Activated CD4-positive, alpha-beta T cell treated with anti-CD3 and anti-CD28 coated beads for 48 hours (primary cell): ENCODE measurements around the gene KLHL2.

Source experiments
- DNase-seq: peaks from one replicate; pipeline ENCODE4 v3.0.0-alpha.2; 2020

The KLHL2 gene

DNA sequence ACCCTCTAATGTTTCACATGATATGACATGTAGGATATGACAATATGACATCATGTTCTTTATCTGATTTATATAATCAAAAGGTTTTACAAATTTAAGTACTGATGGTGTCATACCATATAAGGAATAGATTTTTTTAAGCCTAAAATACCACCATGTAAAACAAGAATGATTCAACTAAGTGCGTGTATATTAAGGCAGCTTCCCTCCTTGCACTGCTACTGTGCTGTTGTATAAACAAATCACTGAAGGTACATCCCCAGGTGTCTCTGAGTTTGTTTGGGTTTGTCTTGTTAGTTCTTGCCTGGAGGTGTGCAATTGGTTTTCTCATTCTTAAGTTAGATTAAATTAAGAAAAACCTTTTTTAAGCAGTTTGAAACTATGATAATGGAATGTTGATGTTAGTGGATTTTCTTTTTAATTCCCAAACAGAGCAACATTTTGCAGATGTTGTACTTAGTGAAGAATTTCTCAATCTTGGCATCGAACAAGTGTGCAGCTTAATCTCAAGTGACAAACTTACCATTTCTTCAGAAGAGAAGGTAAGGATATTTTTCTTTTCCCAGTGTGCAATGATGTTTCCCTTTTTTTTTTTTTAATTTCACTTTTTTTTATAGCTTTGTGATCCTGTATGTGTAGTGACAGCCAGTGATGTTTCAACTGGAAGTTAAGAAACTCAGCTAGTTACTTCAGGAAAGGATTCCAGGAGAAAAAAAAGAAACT, 86.7 kb downstream of the KLHL2 start:
- DNase-seq: no peak

DNA sequence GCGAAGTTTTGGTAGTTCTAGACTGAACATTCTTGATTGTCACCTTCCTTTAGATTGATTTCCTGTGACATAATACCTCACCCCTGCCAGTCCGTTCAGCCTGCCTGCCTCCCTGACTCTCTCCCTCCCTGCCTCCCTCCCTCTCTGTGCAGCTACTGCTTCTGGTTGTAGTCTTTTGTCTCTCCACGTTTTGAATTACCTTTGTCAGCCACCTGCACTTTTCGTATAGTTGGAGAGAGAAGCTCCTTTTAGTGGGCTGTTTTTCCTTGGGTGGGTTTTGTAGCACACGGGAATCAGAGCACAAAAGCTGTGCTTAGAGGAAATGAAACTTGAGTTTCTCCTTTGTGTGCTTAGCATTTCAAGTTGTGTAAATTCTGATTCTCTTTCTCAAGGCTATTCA, 87.5 kb downstream of the KLHL2 start:
- DNase-seq: no peak

DNA sequence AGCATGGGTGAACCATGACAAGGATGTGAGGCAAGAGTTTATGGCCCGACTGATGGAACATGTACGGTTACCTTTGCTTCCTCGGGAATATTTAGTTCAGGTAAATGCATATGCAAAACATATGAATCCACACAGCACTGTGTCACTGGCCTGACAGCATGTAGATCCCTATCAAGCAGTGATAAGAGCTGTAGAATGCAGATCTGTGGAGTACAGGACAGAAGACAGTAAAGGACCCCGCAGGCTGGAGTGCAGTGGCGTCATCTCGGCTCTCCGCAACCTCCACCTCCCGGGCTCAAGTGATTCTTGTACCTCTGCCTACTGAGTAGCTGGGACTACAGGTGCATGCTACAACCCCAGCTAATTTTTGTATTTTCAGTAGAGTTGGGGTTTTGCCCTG, 90.3 kb downstream of the KLHL2 start:
- no peak for DNase-seq

DNA sequence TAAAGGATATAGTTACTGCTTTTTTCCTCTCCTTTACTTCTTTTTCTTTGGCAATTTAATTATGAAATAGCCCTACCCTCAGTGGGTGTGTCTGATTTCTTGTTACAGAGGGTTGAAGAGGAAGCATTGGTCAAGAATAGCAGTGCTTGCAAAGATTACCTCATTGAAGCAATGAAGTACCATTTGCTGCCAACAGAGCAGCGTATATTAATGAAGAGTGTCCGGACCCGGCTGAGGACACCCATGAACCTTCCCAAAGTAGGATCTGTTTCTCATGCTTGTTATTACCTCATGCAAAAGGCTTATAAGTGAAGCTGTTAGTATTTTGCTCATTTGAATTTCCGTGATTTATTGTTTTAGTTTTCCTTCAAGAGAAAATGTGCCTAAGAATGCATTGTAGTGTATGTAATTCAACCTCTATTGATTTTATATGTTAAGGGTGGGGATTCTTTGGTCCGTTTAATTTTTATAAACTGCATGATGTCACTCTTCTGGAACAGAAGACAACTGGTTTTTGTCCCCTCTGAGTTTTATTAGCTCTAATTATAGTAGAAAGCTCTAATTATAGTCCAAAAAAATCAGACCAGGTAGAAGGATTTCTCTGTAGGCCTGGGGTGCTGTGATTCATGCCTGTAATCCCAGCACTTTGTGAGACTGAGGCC, 92.2 kb downstream of the KLHL2 start:
- DNase-seq: no peak

DNA sequence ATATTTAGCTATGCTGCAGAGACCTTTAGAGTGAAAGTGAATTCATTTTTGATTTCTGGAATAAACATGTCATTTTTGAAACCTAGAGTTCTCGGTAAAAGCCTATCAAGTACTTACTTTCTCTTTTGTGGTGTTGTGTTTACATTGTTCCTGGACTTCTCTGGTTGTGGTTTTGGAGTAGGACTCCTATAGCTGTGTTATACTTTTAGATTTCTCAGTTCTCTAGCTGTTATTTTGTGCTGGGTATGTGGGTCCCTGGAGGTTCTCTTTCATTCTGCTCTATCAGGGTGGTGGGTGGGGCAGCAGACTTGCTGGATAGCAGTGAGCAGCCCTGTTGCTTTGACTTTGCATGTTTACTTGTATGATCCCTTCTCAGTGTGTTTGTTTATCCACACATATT, 94.5 kb downstream of the KLHL2 start:
- DNase-seq: no peak

DNA sequence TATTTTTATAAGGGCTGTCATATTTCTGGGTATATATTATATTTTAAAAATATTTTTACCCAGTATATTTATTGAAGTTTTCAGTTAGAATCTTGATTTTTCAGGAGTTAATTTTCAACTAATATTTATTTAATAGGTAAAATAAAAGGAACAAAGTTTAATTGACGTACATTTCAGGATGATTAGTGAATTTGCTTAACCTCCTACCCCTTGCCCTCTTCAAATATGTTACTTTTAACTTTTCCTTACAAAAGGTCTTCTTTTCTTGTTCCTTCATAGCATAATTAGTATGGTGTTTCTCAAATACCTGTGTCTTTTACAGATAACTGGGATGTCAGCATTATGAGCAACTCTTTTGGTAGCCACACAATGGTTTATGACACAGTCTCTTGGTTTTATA, 95.3 kb downstream of the KLHL2 start:
- DNase-seq: no peak

DNA sequence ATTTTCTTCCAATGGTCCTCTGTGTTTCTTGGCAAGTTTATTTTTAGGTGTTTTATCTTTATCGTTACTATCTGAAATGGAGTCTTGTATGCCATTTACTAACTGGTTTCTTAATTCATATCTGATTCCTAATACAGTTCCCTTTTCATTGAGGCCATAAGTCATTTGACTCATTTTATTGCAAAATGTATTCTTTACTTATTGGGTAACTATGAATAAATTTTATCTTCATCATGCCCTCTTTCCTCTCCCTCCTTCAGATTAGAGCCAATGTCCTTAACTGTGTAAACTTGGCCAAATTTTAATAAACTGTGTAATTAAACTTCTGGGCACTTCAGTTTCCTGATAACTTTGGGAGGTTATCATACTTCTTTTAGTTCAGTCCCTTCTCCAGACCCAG, 100.8 kb downstream of the KLHL2 start:
- no peak for DNase-seq

DNA sequence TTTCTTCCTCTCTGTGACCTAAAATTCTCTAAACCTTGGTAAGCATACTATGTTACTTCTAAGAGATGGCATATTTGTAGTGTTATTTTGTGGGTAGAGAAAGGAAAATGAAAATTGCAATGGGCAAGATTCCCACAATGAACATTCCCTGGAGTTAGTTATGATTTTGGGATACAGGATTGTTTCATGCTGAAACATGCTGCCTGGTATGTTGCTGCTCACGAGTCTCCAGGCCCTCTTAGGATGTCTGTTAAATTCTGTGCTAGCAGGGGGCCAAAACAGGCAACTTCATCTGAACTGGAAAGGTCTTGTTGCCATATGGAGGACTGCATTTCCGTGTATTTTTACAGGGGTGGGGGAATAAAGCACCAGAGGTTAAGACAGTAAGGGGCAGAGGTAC, 101.2 kb downstream of the KLHL2 start:
- no peak for DNase-seq

DNA sequence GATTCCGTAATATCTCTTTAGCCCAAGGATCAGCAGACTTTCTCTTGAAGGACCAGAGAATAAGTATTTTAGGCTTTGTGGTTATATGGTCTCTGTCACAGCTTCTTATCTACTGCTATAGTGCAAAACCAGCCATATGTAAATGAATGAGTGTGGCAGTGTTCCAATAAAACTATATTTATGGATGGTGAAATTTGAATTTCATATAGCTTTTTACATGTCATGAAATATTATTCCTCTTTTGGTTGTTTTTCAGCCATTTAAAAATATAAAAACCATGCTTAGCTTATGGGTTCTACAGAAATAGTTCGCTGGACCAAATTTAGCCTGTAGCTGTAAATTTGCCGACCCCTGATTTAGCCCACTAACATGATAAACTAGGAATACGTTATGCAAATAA, 102.1 kb downstream of the KLHL2 start:
- DNase-seq: no peak

DNA sequence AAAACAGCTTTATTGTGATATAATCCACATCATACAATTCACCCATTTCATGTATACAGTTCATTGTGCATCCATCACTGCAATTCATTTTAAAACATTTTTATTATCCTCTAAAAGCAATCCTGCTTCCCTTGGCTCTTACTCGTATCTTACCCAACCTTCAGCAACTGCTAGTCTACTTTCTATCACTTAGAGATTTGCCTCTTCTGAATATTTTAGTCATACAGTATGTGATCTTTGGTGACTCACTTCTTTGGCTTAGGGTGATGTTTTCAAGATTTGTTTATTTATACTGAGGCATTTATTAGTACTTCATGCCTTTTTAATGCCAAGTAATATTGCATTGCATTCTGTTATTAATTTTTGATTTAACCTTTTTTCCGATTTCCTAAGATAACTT, 105.1 kb downstream of the KLHL2 start:
- DNase-seq: no peak

DNA sequence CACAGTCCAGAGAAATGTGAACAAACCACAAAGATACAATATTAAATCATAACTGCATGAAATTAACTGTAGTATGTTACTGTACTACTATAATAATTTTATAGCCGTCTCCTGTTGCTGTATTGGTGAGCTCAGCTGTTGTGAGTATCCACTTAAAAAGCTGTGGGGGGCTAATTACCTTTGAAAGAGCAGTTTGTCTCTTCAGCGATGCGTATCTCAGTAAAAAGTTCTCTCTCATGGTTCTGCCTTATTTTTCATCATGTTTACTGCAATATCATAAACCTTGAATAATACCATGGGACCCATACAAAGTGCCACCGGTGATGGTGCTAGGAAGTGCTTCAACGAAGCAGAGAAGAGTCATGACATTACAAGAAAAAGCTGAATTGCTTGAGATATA, 111.7 kb downstream of the KLHL2 start:
- no peak for DNase-seq

DNA sequence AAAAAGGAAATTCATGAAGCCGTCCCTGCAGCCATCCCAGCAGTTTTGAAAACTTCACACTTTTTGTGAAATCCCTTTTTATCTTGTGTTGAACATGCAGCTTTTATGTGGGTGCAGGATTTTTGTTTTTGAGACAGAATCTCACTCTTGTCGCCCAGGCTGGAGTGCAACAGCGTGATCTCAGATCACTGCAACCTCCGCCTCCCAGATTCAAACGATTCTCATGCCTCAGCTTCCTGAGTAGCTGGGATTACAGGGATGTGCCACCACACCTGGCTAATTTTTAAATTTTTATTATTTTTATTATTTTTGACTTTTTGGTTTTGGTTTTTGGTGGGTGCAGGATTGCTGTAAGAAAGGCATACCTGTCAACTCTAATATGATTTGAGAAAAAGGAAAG, 112.1 kb downstream of the KLHL2 start:
- DNase-seq: no peak

DNA sequence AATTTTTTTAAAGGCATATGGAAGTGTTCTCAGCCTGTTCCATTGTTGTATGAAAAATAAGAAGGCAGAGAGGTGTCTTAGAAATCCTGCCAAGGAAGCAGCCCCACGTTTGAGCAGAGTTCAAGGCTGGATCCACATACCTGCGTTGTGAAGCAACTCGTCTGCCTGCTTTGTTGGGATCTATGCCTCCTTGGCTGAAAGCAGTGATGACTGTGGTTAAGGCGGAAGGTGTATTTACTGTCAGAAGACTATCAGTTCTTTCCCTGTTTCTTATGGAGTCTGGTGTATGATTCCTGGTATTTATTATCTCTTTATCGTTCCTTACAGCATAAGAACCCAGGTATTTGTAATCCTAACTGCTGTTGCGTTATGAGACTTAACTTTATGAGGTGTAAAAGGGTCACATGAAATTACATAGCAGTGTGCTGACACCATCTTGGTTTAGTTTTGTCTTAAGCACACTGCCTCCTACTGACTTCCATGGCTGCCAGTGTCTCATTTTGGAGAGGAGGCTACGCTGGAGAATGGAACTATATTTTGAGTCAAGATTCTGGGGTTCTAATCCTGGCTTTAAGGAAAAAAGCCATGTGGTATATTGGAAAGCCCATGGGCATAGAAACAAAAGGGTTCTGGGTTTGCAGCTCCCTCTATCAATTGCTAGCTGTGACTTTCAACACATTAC, 117.0 kb downstream of the KLHL2 start:
- DNase-seq: no peak

DNA sequence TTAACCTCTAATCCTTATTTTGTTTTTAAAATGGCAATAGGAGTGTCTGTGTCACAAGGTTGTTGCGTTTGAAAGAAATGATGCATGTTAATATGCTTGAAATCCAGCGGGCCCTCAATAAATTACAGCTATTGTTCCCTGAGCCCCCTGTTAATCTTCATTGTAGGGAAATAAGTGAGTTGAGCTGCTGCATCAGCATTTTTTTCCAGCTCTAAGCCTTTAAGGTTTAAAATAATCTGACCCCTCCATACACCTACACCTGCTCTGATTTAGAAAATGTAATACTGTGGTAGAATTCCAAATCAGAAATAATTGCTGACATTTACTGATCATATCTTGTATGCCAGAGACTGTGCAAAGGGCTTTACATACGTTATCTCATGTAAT, 117.5 kb downstream of the KLHL2 start:
- no peak for DNase-seq

DNA sequence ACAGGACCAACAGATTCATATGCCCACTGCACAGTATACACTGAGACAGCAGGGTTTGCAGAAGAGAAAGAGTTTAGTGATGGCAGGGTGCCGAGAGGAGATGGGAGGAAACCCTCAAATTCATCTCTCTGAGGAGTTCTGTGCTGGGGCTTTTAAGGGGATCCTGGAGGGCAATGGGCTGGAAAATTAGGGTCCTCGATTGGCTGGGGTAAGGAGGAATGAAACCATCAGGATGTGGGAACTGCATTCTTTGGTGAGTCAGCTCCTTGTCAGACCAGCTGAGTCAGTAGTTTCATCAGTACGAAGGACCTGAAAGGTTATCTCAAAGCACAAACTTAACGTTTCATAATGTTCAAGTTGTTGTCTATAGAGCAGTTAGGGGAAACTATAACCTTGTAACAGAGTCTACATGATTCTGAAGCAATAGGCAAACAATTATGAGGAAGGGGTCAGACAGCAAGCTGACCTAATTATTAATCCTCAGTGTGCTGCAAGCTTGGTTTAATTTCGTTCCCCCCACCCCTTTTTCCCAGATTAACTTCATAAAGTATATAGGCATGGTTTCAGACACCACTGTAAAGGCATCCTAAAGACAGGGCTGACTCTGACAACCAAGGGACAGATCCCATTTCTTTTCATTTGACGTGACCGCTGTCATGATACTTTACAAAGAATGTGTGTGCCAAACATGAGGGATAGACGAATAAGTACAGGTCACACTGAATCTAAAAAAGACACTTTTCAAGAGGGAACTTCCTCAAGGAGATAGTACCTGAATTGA, 118.6 kb downstream of the KLHL2 start:
- DNase-seq: no peak

DNA sequence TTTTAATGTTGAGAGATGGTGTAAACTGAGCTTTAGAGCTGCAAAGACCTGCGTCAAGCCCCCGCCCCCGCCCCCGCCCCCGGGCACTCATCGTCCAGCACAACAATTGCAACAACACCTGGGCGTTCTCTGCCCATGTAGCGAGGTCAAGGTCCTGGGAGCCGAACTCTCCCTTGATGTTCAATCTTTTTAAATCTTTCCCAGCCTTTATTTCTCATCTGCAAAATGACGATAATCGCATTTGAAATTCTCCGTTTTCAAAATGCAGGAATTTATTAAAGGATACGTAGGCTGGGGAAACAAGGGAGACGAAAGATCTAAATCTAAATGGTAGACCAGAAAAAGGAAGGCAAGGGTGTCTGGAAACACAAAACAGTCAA, 119.5 kb downstream of the KLHL2 start:
- peak; percentile 19 for DNase-seq

DNA sequence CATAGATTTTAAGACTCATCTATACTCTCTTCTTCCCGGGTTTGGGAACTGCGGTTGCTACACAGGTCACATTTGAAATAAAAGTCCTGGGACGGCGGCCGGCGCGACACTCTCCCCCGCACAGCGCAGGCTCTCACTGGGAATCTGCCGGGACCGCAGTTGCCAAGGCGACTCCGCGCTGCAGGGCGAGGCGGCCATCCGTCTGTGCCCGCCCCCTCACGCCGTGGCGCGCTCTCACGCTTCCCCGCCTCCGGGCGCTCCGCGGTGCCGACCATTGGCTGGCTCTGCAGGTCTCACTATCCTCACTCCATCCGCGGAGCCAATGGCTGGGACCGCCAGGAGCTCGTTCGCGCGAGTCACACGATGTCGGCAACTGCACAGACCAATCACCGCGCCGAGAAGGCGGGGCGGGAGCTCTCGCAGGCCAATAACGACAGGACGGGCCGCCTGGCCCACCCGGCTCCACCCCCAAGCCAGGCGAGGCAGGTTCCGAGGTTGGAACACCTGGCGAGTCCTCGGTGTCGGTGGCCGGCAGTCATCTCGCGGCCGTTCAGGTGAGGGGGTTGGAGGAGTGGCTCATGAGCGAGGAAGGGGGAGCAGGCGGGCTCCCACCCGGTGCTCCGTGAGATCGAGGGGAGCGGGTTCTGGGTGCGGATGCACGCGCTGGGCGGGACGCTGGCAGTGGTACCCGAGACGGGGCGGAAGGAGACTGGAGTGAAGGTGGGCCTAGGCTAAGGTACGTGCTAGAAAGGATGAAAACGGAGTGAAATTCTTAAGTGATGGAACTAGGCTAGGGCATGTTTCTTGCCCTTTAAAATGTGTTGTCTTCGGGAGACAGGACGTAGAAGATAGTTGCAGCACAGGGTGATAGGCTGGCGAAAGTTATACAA, 120.1 kb downstream of the KLHL2 start, which contains the start of gene MSMO1:
Gene MSMO1 (plus strand): TSS at position 459 of the 890 bp plus-strand sequence. CDS start 5,702 bp downstream, outside the sequence.
- peak; percentile 98 for DNase-seq

DNA sequence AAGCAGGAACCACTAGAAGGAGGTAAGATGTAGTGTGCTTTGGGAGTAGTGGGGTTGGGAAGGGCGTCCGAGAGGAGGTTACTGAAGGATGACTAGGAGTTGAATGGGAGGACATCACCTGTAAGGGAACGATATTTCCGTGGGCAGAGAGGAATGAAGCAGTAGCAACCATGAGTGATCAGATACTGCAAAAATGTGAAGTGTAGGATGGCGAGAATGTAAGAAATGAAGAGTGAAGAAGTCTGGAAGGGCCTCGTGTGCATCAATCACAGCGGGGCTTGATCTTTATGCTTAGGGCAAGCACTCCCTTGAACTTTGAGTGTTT, 120.7 kb downstream of the KLHL2 start:
- DNase-seq: no peak

DNA sequence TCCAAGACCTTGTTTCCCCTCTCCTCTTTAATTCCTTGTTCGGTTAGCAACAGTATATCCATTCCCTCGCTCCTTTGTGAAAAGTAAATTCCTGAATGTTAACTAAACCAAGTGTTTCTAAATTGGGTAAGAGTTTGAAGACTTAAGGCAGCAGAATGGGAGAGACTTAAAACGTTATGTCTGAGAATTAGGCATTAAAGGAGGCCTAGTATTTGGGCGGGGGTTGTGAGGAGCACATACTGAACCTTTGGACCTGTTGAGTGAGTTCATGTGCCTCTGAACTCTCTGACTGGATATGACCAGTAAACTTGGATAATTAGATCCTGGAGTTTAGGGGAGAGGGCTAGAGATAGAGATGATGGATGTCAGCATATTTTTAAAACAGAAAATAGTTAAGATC, 121.3 kb downstream of the KLHL2 start:
- DNase-seq: no peak

DNA sequence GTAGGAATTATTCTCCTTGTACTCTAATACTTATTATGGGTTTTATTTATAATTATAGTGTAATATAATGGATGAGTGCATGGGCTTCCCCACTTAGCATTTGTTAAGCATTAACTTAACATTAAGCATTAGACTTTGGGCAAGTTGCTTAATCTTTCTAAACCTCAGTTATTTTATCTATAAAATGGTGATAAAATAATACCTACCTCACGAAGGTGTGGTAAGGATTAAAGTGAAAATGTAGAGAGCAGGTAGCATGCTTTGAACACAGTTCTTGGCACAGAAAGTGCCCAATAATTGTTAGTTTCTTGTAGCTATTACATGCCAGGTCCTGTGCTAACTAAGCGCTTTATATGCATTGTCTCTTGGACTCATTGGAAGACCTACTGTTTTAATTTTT, 122.7 kb downstream of the KLHL2 start:
- no peak for DNase-seq

DNA sequence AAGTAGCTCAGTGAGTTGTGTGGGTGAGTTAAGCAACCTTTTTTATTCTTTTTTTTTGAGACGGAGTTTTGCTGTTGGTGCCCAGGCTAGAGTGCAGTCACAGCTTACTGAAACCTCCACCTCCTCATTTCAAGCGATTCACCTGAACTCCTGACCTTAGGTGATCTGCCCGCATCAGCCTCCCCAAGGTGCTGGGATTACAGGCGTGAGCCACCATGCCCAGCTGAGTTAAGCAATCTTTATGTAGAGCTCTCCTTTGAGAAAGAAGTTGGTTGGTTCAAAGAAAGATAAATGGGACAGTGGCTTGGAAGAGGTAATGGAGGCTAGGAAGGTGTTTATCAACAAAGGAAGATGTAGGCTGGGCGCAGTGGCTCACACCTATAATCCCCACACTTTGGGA, 123.3 kb downstream of the KLHL2 start:
- peak; percentile 13 for DNase-seq

DNA sequence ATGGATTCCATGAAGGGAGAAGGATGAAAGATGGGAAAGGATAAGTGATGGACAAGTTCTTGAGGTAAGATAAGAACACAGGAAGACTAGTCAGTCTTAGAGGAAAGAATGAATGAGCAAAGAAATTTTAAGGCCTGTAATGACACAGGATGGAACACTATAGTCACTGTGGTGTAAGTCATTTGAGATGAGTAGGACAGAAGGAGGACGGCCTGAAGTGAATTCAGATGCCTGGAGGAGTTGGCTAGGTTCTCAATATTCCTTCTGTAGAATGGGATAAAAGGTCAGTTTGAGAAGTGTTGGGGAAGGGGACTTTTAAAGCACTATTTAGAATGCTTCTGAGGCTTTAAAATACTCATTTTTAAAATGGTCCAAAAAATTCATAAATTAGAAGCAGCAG, 124.0 kb downstream of the KLHL2 start:
- DNase-seq: no peak

DNA sequence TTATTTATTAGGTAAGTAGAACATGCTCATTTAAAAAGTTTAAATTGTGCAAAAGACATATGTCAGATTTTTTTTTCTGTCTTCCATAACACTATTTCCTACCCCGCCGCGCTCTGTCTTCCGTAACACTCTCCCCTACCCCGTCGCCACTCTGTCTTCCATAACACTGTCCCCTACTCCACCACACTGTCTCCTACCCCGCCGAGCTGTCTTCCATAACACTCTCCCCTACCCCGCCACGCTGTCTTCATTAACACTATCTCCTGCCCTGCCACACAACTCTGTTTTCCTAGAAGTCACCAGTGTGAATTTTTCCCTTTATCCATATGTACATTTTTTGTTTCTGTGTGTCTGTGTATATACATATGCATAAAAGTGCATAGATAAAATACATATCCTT, 124.5 kb downstream of the KLHL2 start:
- DNase-seq: no peak
